HG02885 (cell line): ENCODE data around the gene ALDOA.
"Not testable (repeated sequence)": the region's sequence is repeated elsewhere in the genome, so short reads cannot be mapped to it uniquely, and the experiment has no call there.

ENCODE experiments used
- ATAC-seq: cut with Tn5 transposase; IDR thresholded peaks from one replicate; pipeline ENCODE4 v1.9.1; 2021; ENCODE audit warnings: mild to moderate bottlenecking; ENCODE audit not compliant: unreplicated experiment, poor library complexity

The ALDOA gene

DNA sequence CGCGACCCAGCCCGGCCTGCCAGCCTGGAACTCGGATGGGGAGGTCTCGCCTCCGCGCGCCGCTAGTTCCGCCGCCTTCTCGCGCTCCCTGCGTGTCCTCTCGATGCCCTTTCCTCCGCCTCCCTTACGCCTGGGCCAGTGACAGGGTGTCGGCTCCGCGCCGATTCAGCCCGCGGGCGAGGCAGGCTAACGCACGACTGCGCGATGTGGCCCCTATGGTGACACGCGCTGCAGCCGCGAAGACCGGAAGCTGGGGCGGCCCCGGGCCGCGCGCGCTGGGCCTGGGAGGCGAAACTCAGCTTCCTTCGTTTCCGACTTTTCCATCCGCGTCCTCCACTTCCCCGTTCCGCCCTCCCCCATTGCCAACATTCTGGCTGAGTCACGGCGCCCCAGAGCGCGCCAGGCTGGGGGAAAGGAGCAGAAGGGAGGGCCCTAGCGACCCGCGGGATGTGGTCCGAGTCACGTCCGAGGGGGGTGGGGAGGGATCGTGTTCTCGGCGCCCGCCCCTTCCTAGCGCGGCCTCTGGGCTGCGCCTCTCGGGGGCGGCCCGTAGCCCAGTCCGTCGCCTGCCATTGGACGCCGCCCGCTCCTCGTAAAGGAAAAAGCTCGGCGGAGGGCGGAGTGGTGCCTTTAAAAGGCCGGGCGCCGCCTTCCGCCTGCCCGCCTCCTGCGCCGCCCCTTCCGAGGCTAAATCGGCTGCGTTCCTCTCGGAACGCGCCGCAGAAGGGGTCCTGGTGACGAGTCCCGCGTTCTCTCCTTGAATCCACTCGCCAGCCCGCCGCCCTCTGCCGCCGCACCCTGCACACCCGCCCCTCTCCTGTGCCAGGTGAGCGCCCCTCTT lies at the start of gene ALDOA:
Gene ALDOA (plus strand): TSS at position 659 of the 841 bp plus-strand sequence. CDS start 1,138 bp downstream, outside the sequence.
- ATAC-seq = peak; percentile 77

DNA sequence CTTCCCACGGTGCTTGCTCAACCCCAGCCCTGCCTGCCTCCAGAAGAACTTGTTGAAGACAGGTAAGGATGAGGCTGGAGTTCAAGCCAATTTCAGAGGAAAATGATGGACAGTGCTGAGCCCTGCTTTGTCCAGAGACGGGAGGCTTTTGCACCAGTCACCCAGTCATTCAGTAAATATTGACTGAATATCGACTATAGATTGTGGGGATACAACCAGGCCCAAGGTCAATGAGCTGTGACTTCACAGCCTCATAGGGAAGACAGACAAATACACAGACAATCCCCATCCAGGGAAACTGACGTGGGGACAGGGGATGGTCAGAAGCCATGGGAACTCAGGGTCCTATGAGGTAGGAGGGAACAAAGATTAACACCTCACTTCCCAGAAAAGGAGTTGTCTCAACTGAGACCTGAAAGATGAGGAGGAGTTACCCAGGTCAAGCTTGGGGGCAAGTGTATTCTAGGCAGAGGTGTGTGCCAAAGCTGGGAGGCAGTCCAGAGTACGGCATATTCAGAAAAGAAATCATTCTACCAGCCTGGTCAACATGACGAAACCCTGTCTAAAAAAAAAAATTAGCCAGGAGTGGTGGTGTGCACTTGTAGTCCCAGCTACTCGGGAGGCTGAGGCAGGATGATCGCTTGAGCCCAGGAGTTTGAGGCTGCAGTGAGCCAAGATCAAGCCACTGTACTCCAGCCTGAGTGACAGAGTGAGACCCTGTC lies 48.8 kb upstream of the ALDOA start:
- no peak for ATAC-seq

DNA sequence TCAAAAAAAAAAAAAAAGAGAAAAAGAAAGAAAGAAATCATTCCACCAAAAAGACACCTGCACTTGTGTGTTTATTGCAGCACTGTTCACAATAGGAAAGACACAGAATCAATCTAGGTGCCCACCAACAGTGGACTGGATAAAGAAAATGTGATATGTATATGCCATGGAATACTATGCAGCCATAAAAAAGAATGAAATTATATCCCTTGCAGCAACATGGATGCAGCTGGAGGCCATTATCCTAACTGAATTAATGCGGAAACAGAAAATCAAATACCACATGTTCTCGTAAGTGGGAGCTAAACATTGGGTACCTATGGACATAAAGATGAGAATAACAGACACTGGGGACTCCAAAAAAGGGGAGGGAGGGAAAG lies 48.3 kb upstream of the ALDOA start:
- ATAC-seq = no peak

DNA sequence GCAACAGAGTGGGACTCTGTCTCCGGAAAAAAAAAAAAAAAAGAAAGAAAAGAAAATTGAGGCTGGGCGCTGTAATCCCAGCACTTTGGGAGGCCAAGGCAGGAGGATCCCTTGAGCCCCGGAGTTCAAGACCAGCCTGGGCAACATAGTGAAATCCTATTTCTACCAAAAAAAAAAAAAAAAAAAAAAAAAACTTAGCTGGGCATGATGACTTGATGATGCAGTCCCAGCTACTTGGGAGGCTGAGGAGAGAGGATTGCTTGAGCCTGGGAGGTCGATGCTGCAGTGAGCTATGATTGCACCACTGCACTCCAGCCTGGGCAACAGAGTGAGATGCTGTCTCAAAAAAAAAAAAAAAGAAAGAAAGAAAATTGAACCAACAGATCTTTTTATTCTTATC lies 47.6 kb upstream of the ALDOA start:
- not testable (repeated sequence) for ATAC-seq

DNA sequence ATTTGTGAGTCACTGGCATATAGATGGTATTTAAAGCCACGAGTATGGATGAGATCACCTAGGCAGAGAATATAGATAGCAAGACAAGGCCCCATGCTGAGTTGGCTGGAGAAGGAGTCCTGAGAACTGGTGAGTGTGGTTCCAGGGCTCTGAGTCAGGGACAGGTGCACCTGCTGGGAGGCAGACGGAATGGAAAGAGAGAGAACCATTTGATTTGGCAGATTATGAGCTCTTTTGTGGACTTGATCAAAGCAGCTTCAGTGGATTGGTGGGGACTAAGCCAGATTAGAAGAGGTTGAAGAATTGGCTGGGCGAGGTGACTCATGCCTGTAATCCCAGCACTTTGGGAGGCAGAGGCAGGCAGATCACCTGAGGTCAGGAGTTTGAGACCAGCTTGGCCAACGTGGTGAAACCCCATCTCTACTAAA lies 46.8 kb upstream of the ALDOA start:
- ATAC-seq = no peak

DNA sequence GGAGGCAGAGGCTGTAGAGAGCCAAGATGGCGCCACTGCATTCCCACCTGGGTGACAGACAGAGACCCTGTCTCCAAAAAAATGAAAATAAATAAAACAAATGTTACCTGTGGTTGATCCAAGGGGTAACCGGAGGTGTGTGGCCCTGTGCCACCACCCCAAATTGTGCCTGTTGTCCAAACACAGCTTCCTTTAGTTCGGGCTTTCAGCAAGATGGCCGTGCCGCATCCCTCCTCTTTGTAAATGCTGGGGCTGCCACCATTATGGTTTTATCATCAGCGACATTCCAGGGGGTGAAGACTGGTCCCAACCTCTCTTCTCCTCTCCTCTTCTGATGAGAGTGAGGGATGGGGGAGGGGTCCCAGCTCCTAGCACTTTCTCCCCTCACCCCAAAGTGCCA lies 42.7 kb upstream of the ALDOA start, which contains the start of gene C16orf92:
Gene C16orf92 (plus strand): TSS at position 312 of the 400 bp plus-strand sequence. CDS start 143 bp downstream, outside the sequence.
- ATAC-seq = no peak

DNA sequence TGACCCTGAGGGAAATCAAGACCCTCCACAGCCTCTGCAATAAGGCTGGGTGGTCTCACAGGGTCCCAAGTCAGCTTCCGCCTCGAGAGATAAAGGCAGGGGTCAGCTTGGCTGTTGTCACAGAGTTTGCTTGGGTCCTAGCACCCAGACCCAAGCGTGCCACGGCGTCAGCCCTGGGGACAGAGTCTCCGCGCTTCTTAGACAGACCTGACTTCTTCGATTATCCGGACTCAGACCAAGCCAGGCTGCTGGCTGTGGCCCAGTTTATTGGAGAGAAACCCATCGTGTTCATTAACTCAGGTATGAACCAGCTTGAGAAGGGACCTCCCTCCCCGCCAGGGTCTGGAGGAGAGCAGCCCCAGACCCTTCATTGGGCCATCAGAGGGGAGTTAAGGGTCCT lies 42.0 kb upstream of the ALDOA start:
- no peak for ATAC-seq

DNA sequence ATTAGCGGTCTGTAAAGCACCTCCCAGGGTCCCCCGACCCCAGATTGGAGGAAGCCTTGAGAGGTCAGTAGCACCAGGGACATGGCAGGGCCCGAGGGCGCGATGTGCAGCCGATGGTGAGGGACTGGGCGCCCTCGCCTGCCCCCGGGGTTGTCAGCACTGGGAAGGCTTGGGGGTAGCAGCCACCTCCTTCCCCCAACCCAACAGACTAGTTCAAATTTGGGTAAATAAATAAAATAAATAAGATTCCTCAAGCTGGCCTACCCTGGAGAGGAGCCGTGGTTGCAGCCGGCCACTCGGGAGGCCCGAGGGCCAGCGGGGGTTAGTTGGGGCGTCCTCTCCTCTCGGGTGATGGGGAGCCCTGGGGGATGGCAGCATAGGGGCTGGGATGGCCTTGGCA lies 41.1 kb upstream of the ALDOA start:
- no peak for ATAC-seq

DNA sequence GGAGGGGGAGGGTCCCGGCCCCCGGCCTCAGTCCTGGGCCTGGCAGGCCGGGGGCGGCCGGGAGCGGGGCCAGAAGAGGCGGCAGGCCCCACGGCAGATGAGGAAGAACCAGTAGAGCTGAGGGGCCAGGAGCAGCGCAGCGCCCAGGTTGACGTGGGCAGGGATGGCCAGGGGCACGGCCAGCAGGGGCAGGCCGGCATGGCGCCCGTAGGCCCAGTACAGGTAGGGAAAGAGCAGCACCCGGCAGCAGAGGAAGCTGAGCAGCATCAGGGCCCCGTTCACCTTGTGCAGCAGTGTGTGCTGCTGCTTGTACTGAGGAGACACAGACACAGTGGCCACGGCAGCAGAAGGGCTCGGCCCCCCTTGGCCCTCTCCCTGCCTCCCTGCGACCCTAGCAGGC lies 40.4 kb upstream of the ALDOA start:
- no peak for ATAC-seq

DNA sequence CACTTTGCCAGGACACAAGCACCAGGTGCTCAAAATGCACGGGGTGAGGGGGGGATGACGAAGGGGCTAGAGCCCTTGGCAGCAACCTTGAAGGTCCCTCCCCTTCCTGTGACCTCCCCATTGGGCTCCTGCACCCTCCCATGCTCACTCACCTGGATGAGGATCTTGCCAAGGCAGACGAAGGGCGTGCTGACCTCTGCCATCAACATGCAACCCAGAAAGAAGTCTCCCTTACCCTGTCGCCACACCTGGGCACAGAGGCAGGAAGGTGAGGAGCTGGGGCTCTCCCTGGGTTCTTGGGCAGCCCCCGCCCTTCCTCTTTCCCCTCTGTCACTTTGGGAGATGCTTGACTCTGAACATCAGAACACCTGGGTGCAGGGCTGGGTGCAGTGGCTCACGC lies 40.0 kb upstream of the ALDOA start:
- ATAC-seq = no peak

DNA sequence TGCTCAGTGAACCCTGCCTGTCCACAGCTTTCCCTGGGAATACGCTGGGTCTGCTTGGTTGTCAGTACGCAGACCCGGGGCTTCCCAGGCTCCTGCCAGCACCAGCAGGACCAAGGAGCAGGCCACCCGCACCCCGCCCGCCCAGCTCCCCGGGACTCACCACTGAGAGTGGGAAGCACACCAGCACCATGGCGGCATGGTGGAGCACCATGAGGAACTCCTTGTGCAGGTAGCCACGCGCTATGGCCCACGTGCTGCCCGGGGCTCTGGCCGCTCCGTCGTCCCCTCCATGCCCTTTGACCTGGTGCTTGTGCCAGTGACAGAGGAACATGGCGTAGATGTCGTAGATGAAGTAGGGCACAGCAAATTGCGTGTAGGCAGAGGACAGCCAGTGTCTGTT lies 39.1 kb upstream of the ALDOA start:
- ATAC-seq = no peak

DNA sequence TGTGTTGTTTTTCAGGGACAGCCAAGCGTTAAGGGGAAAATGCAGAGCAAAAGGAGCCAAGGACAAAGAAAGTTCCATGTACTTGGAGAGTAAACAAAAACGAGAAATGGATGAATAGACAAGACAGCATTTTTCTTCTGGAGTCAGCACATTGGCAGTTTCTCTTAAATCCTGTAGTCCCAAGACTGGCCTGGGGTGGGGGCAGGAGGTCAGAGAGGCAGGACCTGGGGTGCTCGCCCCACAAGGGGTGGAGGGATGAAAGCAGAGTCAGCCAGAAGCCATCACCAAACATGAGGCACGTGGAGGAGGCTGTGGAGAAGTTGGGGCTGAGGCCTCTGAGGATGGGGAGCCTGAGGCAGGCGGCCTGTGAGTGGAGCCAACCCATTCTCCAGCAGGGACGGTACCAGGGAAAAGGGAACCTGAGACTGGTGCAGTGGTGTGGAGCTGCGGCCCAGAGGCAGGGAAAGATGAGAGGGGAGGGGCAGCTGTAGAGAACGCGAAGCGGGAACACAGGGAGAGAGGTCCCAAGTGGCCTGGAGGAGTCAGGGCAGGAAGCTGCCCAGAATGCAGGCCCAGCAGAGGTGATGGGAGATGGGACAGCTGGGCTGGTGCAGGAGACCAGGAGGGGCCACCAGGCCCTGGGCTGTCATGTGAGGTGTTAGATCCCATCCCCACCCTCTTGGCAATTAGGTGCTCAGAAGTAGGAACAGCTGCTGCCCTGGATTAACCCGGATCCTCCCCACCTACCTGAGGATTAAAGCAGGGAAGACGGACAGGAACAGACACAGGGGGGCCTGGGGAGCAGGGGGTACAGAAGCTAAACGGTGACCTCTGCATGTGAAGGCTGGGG lies 37.7 kb upstream of the ALDOA start:
- ATAC-seq = no peak

DNA sequence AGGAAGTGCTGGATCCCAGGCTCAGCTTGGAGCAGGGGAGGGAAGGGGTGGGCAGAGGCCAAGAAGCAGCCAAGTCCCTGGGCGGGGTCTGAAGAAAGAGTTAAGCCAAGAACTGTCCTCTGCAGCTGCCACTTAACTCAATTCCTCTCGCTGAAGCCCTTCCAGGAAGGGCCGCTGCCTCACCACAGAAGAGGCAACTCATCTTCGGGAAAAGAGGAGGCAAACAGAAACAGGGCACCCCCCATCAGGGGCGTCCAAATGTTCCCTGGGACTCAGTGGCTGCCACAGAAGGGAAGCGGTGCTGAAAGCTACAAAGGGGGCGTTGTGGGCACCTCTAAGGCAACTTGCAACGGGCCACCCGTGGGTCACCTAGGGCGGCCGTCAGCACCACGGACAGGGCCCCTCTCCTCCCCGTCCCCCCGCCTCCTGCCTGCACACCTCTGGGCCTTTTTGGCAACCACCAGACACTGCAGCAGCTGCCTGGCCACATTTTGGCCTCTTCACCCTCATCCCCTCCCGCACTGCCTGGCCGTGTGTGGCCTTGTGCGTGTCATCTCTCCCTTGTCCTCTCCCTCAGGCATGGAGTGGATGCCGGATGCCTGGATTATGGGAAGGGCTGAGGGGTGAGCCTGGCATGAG lies 37.0 kb upstream of the ALDOA start:
- ATAC-seq = no peak

DNA sequence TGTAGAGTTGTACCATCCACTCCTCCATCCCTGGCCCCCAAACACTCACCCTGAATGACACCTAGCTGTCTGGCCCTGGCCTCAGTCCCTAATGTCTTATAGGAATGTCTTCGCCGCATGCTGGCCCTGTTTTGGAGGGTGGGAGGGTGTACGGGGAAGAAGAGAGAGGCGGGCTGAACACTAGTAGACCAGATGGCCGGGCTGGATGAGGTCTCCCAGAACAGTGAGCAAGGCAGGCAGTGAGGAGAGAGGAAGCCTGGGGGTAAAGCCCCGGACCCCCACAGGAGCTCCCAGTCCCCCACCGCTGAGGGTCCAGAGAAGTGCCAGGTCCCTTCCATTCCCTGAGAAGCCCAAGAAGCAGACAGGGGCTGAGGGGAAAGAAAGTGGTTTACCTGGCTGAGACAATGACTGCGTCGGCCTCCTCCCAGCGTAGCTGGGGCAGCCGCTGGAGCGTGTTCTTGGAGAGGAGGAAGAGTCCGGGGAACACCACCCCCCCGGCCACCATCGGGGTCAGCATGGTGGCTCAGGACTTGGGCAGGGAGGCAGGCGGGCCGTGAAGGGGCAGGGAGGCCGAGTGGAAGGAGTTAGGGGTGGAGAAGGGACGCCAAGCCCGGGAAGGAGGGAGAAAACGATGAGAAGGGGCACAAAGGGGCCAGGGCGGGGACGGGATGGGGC lies 35.4 kb upstream of the ALDOA start:
- ATAC-seq = no peak

DNA sequence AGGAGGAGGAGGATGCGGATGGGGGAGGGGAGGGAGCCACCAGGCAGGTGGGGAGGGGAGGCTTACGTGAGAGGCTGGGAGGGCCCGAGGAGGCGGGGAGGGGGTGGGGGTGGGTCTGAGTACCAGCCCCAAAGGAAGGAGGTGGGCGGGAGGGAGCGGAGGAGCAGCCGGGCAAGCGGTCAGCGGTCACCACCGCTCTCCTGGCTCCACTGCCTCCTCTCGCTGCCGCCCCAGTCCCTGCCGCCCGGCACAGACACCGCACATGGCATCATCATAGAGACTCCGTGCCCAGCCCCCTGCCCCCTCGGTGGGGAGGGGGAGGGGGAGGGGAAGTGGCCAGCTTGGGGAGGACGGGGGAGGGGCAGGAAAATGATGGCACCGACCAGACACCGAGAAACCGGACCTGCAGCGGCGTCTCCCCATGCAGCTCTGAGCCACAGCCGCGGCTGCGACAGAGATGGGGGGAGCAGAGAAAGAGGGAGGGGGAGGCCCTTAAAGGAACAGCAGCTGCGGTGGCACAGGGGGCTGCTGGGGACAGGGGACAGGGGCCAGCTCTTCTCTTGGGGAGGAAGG lies 34.6 kb upstream of the ALDOA start, which contains the start of gene TLCD3B:
Gene TLCD3B (minus strand): TSS at position 431 of the 573 bp plus-strand sequence. CDS start 744 bp downstream, outside the sequence.
- ATAC-seq = no peak

DNA sequence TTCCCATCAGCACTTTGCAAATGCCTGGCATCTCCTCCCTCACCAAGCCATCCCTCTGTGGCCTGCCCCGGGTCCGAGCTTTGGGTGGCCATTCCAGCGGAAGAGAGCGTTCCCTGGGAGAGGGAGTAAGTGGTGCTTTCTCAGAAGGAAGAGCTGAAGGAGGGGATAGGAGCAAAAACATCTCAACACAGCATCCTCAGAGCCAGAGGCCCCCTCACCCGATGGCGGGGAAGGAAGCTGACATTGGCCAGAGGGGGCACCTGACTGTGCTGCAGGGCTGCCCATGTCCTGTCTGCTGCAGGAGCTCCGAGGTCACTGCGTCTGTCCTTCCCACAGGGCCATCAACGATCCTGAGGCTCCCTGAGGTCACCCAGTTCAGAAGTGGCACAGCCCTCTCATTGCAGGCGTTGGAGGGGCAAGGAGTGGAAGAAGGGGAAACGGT lies 34.1 kb upstream of the ALDOA start:
- no peak for ATAC-seq

DNA sequence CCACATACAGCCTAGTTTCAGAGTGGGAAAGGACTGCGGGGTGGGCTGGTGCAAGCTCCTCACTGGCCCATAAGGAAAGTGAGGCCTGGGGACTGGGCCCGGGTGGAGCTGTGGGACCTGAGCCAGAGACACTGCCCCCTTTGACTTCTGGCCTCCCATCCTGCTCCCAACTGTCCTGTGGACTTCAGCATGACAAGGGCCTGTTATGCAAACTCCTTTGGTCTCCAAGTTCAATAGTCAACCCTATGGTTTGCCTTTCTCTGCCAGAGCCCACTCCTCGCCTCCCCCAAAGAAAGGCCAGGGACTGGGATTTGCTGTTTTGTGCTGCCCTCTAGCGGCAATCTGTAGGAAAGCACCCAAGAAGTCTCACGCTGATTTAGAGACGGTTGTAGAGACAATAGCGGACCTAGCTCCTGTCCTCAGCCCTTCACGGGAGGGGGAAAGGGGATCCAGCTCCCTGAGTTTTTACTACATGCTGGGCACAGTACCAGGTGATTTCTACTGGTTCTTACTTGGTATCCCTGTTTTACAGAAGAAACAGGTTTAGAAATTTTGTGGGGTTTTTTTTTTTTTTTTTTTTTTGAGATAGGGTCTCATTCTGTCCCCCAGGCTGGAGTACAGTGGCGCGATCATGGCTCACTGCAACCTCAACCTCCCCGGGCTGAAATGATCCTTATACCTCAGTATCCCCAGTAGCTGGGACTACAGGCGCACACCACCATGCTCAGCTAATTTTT lies 33.3 kb upstream of the ALDOA start:
- no peak for ATAC-seq

DNA sequence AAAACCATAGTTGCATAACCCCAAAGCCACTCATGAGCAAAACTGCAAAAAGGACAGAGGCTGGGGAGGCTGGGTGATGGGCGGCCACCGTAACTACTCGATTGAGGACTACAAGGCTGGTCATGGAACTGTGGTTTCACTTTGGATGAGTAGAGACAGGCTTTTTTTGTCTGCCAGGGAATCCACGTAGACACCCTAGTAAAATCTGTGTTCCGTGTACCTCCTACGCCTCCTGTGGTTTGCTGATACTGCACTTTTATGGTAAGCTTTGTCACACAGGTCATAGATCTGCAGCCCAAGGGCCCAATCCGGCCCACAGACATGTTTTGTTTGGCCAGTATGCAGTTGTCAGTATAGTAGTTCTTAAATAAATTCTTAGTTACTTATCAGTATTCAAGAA lies 32.3 kb upstream of the ALDOA start:
- no peak for ATAC-seq
